HG02588 (cell line): ENCODE data around the gene PSMG4.

Experiments used
- ATAC-seq: cut with Tn5 transposase; IDR thresholded peaks from one replicate; pipeline ENCODE4 v1.9.1; 2021; ENCODE audit warnings: mild to moderate bottlenecking, moderate library complexity; ENCODE audit not compliant: unreplicated experiment

Gene PSMG4

DNA sequence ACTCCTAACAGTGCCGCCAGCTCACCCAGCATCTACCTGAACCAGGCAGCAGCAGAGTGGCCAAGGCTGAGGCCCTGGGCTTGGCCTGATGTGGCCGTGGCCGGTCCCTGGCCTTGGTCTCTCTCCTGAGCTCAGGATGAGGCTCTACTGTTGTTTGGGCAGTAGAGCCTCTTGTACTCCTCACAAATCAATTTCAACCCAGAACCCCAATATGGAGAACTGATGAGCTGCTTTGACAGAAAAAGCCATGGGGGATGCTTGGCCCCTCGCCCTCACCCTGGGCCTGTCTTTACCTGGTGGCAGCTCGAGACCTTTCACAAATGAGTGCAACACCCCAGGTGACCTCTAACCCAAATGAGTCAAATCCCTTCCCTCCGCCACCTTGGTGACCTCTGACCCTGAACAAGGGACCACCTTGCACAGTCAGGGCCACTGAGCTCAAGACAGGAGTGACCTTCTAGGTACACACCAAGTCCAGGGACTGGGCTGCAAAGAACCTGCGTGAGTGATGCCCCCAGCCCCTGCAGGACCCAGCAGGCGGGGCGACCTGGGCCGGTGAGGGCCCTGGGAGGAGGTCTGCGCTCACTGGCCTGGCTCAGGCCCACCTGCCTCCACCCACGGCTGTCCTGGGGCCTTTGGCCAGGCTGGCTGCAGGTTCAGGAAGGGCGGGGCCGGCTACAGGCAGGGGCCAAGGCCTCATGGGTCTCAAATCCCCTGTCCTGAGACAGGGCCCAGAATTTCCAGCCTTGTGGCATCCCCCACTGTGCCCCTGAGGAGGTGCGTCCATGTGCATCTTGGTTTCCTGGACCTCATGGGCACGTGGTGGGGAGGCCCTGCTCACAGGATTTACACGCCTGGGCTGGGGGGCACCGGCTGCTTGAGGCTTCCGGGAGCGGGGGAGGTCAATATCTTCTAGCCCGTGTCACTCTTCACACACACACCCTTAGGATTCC lies 30.2 kb downstream of the PSMG4 start:
- no peak for ATAC-seq

DNA sequence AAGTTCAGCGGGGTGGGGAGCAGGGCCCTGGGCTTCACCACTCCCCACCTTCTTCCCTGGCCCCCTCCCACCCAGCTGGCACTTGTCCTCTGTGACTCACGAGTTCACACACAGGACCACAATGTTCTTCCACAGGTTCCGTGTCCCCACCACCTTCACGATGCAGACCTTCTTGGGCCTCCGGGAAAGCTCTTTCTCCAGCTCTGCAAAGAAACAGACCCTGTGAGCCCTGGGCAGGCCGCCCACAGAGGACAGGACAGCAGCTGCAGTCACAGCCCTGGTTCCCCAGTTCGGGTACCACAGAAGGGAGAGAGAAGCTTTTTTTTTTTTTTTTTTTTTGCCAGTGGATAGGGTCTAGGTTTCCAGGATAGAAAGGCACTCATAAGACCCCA lies 30.9 kb downstream of the PSMG4 start:
- ATAC-seq: no peak

DNA sequence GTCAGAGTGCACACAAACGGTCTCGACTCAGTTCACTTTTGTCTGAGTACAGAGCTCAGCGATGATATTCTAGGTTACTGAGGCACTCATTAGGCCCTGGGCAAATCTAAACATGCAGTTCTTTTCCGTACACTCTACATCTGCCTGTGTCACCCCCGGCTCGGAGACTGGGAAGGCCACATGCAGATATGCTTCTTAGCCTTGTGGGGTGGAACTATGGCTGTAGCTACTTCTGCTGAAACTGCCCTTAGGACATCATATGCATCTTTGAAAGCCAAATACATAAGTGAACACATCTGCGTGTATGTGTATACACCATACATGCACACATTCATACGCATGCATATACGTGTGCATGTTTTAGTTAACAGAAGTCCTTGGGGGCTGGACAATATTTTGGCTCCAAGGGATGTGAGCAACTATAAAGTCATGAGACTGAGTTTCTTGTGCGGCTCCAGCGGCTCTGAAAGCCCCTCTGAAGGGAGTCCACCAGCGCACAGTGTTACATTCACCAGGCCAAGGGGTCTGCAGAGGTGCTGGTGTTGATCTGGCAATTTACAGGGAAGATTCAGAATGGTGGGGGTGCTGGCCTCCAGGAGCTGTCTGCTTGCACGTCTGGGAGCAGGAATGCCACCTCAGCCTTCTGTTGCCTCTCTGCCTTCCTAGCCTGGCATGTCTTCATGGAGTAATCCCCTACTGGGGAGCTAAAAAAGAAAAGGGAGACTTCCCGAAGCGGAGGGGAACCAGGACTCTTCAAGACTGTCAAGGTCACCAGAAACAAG lies 31.6 kb downstream of the PSMG4 start:
- no peak for ATAC-seq

DNA sequence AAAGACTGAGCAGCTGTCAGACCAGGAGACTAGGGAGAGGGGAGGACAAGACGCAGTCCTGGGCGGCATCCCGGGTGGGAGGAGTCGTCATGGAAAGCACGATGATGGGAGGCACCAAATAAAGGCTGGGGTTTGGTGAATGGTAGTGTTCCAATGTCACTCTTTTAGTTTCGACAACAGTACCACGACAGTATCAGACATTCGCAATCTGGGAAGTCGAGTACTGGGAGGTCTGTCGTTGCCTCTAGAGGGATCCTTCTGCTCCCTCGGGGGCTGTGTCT lies 32.1 kb downstream of the PSMG4 start:
- ATAC-seq: no peak

DNA sequence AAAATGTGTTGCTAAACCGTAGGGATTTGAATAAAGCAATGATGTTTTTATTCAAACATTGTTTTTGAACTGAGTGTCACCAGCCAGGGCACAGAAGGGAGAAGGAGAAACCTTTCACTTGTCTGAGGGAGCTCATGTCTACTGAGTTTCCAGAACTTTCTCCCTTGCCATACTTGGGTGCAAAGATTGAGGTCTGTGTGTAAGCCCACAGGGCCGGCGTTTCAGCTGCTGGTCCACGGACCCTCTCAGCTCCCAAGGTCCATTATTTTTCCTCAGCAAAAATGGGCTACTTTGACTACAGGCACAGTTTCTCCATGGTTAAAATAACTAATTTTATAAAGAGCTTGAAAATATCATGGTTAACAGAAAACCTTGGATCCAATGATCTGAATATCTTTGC lies 32.6 kb downstream of the PSMG4 start:
- no peak for ATAC-seq

DNA sequence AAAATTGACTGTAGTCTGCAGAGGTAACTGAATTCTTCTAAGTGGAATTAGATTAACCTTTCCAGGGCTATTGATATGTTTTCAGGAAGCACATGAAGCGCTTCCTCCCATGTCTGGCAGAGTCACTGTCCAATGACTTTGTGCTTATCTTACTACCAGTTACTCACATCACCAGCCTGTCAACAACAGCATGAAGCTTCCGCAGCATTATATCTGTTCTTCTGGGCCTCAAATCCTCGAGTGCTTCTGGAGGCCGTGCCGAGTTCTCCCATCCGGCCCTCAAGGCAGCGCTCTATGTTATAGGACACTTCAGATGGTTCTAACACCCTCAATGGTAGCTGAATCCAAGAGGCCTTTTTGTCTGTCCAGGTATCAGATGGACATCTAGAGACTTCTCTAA lies 33.2 kb downstream of the PSMG4 start:
- ATAC-seq: no peak

DNA sequence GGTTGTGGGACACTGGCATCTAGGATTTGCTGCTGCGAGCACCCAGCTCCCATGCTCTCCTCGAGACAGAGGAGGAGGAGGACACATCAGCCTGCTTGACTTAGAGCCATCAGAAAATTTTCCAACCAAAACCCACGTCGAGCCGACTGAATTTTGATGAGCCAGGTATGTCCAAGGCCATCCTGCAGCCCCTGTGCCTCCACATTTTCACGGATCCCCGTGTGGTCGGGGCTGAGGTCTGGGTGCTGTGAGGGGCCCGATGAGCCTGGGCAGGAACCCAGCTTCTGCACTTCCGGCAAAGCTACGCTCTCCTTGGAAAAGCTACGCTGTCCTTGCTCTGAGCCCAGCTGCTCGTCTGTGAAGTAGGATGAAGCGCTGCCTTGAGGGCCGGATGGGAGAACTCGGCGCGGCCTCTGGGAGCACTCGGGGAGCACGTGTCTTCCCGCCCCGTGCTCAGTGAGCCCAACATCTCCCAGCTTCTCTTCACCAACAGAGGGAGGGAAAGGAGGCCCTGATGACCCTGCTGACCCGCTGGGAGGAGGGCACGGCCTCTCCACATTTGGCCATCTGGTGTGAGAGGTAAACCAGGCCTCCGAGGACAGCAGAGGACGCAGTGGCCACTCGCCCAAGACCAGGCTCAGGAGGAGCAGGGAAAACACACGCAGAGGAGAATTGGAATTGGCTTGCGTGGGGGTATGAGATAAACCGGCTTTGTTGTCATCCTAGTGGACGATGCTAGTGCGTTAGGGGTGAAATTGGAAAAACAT lies 33.9 kb downstream of the PSMG4 start:
- no peak for ATAC-seq

DNA sequence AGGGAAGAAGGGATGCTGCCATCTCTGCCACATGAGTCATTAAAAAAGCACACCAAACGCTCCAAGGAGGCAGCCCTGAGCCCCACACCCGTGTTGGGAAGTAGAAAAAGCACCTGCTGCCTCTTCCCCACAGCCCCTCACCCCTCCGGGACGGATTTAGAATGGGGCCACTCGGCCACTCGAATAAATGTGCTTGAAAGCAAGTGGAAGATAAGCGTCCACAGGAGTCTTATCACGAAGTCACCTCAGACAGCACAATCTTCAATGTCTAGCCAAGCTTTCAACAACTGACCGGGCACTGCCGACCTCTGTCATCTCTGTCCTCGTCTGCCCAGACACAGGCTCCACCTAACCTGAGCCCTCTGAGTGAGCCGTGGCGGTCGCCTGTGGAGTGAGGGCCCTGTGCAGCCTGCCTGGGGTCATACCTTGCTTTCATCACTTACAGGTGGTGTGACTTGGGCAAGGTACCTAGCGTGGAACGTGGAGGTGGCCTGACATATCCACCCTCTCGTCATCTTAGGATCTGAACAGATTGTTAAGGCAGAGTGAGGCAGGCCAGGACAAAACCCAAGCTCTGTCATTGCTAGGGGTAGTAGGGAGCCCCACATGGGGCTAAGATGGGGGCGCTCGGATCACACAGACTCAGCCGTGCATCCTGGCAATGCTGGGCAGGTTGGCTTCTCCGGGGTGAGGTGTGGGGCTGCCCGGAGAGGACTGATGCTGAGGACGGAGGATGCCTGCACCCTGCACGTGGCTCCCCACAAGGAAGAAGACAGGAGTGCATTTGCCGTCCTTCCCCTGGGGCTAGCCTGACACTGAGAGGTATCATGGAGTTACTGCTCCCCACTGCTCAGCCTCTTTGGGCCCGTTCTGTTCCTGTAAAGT lies 34.8 kb downstream of the PSMG4 start:
- no peak for ATAC-seq

DNA sequence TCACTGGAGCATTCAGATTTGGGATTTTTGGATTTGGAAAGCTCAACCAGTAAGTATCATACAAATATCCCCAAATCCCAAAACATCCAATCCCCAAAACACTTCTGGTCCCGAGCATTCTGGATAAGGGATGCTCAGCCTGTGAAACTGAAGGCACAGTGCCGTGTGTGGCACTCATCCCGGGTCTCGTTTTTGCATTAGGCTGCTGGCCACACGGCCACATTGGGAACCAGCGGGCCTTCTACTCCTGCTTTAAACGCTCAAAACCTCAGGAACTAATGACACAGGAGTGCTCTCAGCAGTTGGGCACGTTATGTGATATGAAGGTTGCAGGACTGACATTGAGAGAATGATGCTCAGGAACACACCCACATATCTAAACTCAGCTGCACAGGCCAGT lies 35.6 kb downstream of the PSMG4 start:
- ATAC-seq: no peak

DNA sequence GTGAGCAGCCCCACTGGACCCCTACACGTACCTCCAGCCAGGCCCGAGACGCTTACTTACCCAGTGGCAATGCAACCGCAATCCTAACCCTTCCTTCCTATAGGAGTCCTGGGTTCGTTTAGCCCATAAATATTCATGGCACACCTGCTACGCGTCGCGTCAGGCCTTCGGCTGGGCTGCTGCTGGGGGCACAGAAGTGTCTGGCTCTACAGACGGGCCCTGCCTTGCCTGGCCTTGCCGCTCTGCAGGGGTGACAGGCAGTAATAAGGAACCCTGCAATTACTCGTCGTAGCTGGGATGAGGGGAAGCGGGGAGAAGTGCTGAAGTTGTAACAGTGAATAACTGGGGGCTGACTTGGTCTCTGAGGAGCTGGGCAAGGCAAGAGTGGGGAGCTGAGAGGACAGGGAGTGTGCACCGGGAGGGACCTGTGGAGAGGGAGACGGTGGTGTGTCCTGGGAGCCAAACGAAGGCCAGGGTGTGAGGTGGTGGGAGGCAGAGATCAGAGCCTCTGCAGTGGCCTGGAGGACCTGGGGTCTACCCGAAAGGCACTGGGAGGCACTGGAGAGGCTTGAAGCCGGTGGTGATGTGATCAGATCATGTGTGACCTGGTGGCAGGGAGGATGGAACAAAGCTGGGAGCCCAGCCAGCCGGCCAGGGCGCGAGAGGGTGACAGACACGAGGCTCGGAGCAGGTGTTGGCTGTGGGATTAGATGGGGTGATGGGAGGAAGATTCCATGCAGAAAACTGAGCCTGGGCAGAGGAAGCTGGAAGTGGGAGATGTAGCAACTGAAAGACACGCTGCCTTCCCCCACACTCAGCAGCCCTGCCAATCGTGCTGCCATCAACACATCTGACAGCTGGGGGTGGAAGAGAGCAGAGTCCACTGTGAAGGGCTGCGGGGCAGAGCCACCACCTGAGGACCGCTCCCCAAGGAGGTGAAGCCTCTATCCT lies 36.4 kb downstream of the PSMG4 start:
- no peak for ATAC-seq

DNA sequence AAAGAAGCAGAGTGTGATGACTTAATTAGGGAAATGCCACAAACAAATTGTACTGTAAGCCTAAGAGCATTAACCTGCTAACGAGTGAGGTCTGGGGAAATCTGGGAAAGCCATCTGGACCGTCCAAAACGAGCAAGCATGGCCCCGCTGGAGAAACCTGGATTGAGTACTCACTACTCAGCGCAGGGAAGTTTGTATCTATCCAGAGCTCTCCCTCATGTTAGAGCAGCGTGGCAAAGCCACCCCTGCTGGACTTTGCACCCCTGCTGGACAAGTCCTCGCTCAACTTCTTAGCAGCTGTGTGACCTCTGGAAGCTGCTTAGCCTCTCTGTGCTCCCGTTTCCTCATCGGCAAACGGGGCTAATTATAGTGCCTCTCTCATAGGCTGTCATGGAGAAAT lies 37.3 kb downstream of the PSMG4 start:
- ATAC-seq: no peak

DNA sequence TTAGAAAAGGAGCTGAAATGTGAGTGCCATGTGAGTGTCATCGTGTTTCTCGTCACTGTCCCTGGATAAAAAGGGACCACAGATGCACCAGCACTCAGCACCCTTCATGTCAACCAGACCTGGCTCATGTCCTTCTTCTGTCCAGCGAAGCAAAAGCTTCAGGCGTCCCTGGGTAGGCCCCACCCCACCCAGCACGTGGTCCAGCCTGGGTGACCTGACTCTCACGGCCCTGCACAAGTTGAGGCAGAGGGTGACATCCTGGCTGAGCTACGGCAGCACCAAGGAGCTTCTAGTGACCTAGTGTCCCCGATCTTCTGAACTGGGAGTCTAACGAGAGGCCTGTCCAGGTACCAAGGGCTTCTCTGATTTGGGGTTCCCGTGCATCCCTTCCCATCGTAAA lies 37.8 kb downstream of the PSMG4 start:
- ATAC-seq: no peak

DNA sequence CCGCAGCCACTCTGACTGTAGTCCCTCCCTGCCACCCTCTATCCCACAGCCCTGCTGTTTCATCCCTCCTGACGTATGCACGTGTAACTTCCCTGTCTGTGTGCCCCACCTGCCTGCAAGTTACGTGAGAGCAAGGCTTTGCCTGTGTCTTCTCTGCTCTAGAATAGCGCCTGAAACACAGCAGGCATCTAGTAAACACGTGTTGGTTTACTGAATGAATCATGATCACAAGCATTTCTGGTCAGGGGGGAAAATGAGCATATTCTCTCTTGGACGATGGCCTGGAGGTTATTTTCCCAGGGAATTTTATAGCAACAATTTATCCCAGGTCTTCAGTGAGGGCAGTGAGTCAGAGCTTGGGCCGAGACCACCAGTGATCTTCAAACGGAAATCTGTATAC lies 38.3 kb downstream of the PSMG4 start:
- no peak for ATAC-seq

DNA sequence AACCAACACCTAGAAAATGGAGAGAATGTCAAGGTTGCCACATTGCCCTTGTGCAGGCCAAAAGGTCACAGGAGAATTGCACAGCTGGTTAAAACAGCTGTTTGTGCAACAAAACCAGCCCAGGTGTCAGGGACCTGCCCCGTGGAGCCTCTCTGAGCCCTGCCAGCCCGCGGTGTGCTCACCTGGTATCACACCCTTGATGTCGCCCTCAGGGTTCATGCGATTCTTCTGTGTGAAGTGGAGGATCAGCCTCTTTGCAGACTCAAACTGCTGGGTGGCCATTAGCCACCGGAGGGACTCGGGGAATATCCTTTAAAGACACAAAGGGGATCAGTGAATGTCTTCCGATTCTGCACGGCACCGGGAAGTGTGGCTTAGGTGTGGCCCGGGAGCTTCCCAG lies 39.2 kb downstream of the PSMG4 start:
- no peak for ATAC-seq

DNA sequence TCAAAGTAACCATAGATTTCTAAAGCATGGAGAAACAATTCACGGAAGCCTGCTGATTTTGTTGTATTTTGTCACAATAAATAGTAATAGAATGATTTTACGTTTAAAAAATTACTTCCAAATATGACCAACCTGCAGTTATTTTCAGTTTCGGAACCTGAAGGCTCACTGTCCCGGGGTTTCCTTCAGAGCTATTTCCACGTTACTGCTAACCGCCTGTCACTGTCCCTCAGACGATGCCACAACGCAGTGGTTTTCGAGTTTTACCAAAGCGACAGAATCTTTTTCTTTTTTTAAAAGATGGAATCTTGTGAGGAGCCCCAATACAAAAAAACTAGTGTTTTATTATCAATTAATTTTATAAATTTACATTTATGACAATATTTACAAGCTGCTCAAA lies 40.5 kb downstream of the PSMG4 start:
- ATAC-seq: no peak

DNA sequence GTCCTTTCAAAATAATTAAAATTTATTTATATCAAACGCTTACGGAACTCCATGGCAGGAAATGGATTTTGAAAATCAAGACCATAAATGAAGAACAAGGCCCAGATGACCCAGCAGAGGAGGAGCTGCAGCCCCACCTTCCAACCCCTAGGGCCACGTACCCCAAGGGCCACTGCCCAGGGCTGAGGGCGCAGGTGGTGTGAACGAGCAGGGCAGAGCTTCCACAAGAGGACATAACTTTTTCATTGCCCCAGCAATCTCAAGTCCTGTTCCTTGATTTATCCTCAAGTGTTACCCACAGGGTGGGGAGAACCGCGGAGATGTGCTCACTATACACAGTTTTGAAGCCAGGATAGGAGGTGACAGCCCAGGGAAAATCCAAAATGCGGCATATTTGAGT lies 42.8 kb downstream of the PSMG4 start:
- no peak for ATAC-seq

DNA sequence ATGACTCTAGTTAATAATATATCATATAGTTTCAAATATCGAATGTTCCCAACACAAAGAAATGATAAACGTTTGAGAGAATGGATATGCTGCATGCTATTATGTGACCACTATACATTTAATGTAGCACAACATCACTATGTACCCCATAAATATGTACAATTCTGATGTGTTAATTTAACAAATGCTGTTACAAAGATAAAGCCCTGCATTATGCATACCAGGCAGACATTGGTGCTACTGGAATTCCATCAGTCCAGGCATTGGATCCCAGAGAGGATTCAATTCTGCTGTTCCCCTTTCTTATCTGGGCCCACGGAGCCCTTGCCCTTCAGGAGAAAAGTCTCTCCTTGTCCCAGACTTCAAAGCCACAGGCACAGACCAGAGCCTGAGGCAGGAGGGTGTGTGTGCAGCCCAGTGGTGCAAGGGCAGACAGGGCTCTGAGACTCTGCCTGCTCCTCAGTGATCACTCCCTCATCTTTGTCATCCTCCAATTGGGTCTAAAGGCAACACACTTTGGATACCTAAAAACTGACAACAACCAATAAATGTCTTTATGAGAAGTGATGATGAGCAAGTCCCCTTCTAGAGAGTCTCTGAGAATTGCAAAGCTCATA lies 45.2 kb downstream of the PSMG4 start:
- no peak for ATAC-seq

DNA sequence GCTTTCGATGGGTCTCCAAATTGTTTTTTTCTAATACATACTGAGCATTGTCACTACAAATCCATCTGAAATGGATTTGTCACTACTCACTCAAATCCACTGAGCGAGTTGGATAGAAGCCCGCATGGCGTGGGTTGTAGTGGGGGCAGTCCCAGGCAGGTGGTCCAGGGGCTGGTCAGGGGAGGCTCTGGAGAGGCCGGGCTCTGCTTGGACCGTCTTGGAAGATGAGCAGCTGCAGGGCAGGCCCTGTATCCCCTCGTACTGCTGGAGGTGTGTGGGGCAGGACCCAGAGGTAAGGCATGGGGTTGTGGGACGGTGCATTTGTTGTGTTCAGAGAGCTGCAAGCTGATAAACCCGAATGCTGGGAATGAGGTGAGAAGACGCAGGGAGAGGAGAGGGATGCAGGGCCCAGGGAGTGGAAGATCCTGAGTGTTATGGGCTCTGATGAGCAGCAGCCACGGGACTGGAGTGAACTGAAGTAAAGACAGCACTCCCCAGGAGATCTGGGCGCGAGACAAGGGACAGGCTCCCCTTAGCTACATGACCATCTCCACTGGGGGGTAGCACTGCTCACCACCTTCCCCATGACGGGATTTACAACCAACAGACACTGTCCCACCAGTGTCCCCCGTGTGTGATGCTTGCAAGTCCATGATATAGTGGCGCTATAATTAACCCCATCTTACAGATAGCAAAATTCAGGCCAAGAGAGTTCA lies 45.9 kb downstream of the PSMG4 start:
- no peak for ATAC-seq

DNA sequence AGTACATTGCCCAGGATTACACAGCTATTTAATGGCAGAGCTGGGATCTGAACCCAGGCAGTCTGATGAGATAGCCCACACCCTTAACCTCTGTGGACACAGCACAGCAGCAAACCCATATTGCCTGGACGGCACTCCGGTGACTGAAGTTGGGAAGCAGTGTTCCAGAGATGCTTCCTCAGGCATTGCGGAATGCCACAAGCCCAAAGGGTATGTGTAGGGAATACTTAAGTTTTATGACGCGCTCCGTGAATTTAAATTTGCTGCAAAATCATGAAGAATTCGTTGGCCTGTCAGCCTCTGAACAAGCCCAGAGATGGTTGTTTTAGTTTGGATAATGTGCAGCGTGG lies 46.4 kb downstream of the PSMG4 start:
- ATAC-seq: no peak
